Keratinocyte (primary cell): ENCODE data around the gene CPHXL2. TPM values are rescaled to one million over a fixed set of nuclear protein-coding genes. Genes with fewer than 3 reads are reported as not detected.

Source experiments
- DNase-seq: peaks from one replicate; pipeline ENCODE4 v3.0.0-alpha.2; 2011; ENCODE audit warnings: low read depth, missing footprints, low spot score
- FAIRE-seq: peaks from 2 replicates; lab custom pipeline; 2011; peaks lifted over from hg19 to GRCh38; lab: Jason Lieb, UNC
- H2AFZ ChIP-seq: 2 replicates; pipeline ENCODE4 v1.6.0; 2012; ENCODE audit warnings: low read length, control low read depth, inconsistent platforms; ENCODE audit not compliant: control insufficient read depth
- H3K27ac ChIP-seq: 2 replicates; pipeline ENCODE4 v1.5.1; 2011; ENCODE audit warnings: low read length; ENCODE audit not compliant: control insufficient read depth, insufficient read depth
- H3K27me3 ChIP-seq: 3 replicates; pipeline ENCODE4 v1.6.0; 2011; ENCODE audit warnings: low read length; ENCODE audit not compliant: control insufficient read depth, insufficient read depth; ENCODE audit errors: extremely low read depth
- H3K36me3 ChIP-seq, 2 experiments: 2 replicates in 1 of 2; 3 replicates in 1 of 2; pipeline ENCODE4 v1.5.1; 2011; ENCODE audit warnings: low read length in 2 of 2, mild to moderate bottlenecking in 1 of 2; ENCODE audit not compliant: control insufficient read depth in 2 of 2, insufficient read depth in 2 of 2; ENCODE audit errors: extremely low read depth in 1 of 2
- H3K4me1 ChIP-seq: 3 replicates; pipeline ENCODE4 v1.5.1; 2011; ENCODE audit warnings: low read length; ENCODE audit not compliant: control insufficient read depth, insufficient read depth; ENCODE audit errors: extremely low read depth
- H3K4me2 ChIP-seq: 3 replicates; pipeline ENCODE4 v1.6.0; 2011; ENCODE audit warnings: low read depth, low read length; ENCODE audit not compliant: control insufficient read depth, insufficient read depth; ENCODE audit errors: extremely low read depth
- H3K4me3 ChIP-seq, 3 experiments: fragments of 200-600 bp in 1 of 3; sonication (generic) in 1 of 3; 2 replicates in 2 of 3; 3 replicates in 1 of 3; pipeline ENCODE4 v1.5.1; 2011 to 2016; ENCODE audit warnings: low read length in 3 of 3, mild to moderate bottlenecking in 3 of 3, control low read depth in 2 of 3, inconsistent platforms in 1 of 3, low read depth in 1 of 3, mixed read lengths in 1 of 3, mixed run types in 1 of 3, moderate library complexity in 1 of 3; ENCODE audit not compliant: control insufficient read depth in 2 of 3, insufficient read depth in 2 of 3; ENCODE audit errors: extremely low read depth in 1 of 3
- H3K79me2 ChIP-seq: 2 replicates; pipeline ENCODE4 v1.6.0; 2012; ENCODE audit warnings: low read length; ENCODE audit not compliant: control insufficient read depth, insufficient read depth
- H3K9ac ChIP-seq: 3 replicates; pipeline ENCODE4 v1.6.0; 2011; ENCODE audit warnings: low read length; ENCODE audit not compliant: control insufficient read depth, insufficient read depth; ENCODE audit errors: extremely low read depth
- H3K9me1 ChIP-seq: 3 replicates; pipeline ENCODE4 v1.6.0; 2011; ENCODE audit warnings: low read length; ENCODE audit not compliant: control insufficient read depth, insufficient read depth; ENCODE audit errors: extremely low read depth
- H3K9me3 ChIP-seq: 2 replicates; pipeline ENCODE4 v1.5.1; 2012; ENCODE audit warnings: low read depth, low read length; ENCODE audit not compliant: control insufficient read depth
- H4K20me1 ChIP-seq: 3 replicates; pipeline ENCODE4 v1.6.0; 2011; ENCODE audit warnings: low read length; ENCODE audit not compliant: control insufficient read depth, insufficient read depth; ENCODE audit errors: extremely low read depth
- CTCF ChIP-seq, 3 experiments: IDR thresholded peaks in 1 of 3; conservative IDR thresholded peaks in 1 of 3; optimal IDR thresholded peaks in 1 of 3; 2 replicates in 2 of 3; 3 replicates in 1 of 3; pipeline versions ENCODE3 to v1.5.1; 2011; ENCODE audit warnings: low read length in 3 of 3, mild to moderate bottlenecking in 3 of 3, moderate library complexity in 2 of 3, control low read depth in 1 of 3, inconsistent platforms in 1 of 3; ENCODE audit not compliant: insufficient read depth in 2 of 3; ENCODE audit errors: extremely low read depth in 1 of 3
- EZH2 ChIP-seq: IDR thresholded peaks from one replicate; pipeline ENCODE4 v1.6.1; 2012; ENCODE audit warnings: inconsistent platforms, mild to moderate bottlenecking, low read length, moderate library complexity
- dilution Hi-C: fragments of 300-500 bp; cut with MboI; formaldehyde crosslinking; loops from one replicate; pipeline ENCODE4 v1.7.0; 2020; ENCODE audit warnings: low sequenced_read_pairs; ENCODE audit not compliant: extremely low pct_ligation_motif_present
- polyA plus RNA-seq, 5 experiments: library from polyadenylated mRNA; depleted of rRNA in 3 of 5; stranded (reverse) in 3 of 5; stranded (forward) in 1 of 5; unstranded in 1 of 5; fragments of >200 nt; gene quantifications; 1 replicate in 1 of 5; 2 replicates in 3 of 5; 3 replicates in 1 of 5; pipeline versions ENCODE4 v1.2.1 to v1.2.3, GENCODE V29; 2011 to 2012; ENCODE audit warnings: missing spikeins in 2 of 5, low read depth in 1 of 5, low replicate concordance in 1 of 5

Gene CPHXL2
- polyA plus RNA-seq, 1 donor (not counting 4 experiments of a cell fraction or from before 2014, with no cell fraction given) = not detected

- H3K4me1 ChIP-seq = peaks cover 7% of the 10 kb centered on the region
- H3K27ac ChIP-seq = no peak overlapping the region
- no peak for TF ChIP-seq EZH2
- no peak for TF ChIP-seq CTCF (optimal IDR thresholded peaks at IDR 0.05 in 1 of 3, IDR thresholded peaks at IDR 0.05 in 1 of 3, conservative IDR thresholded peaks at IDR 0.05 in 1 of 3; ENCODE audit: extremely low read depth in 1 of 3, insufficient read depth in 2 of 3, low read length in 3 of 3)
- H3K9ac ChIP-seq = no peak overlapping the region
- no peak overlapping the region for H3K4me2 ChIP-seq
- no peak overlapping the region for H2AFZ ChIP-seq
- no peaks in the 10 kb centered on the region for H4K20me1 ChIP-seq
- dilution Hi-C loops = no loop called here
- H3K79me2 ChIP-seq = peaks cover 12% of the 10 kb centered on the region
- FAIRE-seq = no peak
- no peaks in the 10 kb centered on the region for H3K9me3 ChIP-seq
- peaks cover 29 to 31% of the 10 kb centered on the region in 2 experiments for H3K36me3 ChIP-seq
- no peak overlapping the region for H3K4me3 ChIP-seq
- no peaks in the 10 kb centered on the region for H3K27me3 ChIP-seq
- DNase-seq = no peak
- H3K9me1 ChIP-seq = no peaks in the 10 kb centered on the region
Measured at GRCh38 chr16:75624921-75625334, 51.9 kb downstream of the CPHXL2 start.

GRCh38 chr16:75622761-75623605 lies 53.8 kb downstream of the CPHXL2 start, which contains the start of gene ADAT1:
TSS of gene ADAT1 (minus strand) at chr16:75623281. CDS start at chr16:75620799, 2,482 bp downstream.
- dilution Hi-C loops = no loop called here
- H3K4me1 ChIP-seq = peaks cover 7% of the 10 kb centered on the region
- no peak for TF ChIP-seq EZH2
- no peak for TF ChIP-seq CTCF (optimal IDR thresholded peaks at IDR 0.05 in 1 of 3, IDR thresholded peaks at IDR 0.05 in 1 of 3, conservative IDR thresholded peaks at IDR 0.05 in 1 of 3; ENCODE audit: extremely low read depth in 1 of 3, insufficient read depth in 2 of 3, low read length in 3 of 3)
- H3K9me1 ChIP-seq = no peaks in the 10 kb centered on the region
- H4K20me1 ChIP-seq = no peaks in the 10 kb centered on the region
- no peak for FAIRE-seq
- H3K4me3 ChIP-seq = peak within 1 kb of the TSS; percentile 52 to 82 (median 73)
- peaks cover 12% of the 10 kb centered on the region for H3K79me2 ChIP-seq
- H3K9ac ChIP-seq = peak within 1 kb of the TSS; percentile 91
- H3K4me2 ChIP-seq = peak within 1 kb of the TSS; percentile 83
- H3K27ac ChIP-seq = peak within 1 kb of the TSS; percentile 85
- no peaks in the 10 kb centered on the region for H3K9me3 ChIP-seq
- peak; percentile 77 for DNase-seq
- H2AFZ ChIP-seq = peak within 1 kb of the TSS; percentile 91
- no peaks in the 10 kb centered on the region for H3K27me3 ChIP-seq
- peaks cover 22 to 29% of the 10 kb centered on the region in 2 experiments for H3K36me3 ChIP-seq
